IMR-90 (cell line): ENCODE measurements around the gene HOXA3. TPM values are rescaled to one million over a fixed set of nuclear protein-coding genes. Genes with fewer than 3 reads are reported as not detected.

Experiments used
- ATAC-seq: fragments of 200-7000 bp; cut with Tn5 transposase; 2 replicates; pipeline ENCODE4 v1.9.1; 2020; ENCODE audit warnings: low read depth, mild to moderate bottlenecking, moderate library complexity
- BruUV-seq: library from RNA; stranded (reverse); fragments of 400-500 nt; replicated peaks from 2 replicates; lab custom pipeline; 2021; lab: Mats Ljungman, UMichigan
- CTCF ChIA-PET: fragments of 300-600 bp; formaldehyde crosslinking; extraction: SDS; loops from one replicate; lab custom pipeline; 2021; ENCODE audit warnings: antibody characterized with exemption; lab: Yijun Ruan, JAX
- POLR2A ChIA-PET: fragments of 300-600 bp; sonication (Branson Sonifier 250); formaldehyde crosslinking; loops from one replicate; lab custom pipeline; 2022; ENCODE audit warnings: antibody characterized with exemption; ENCODE audit not compliant: unreplicated experiment; lab: Charles Lee
- DNase-seq: peaks from one replicate; pipeline ENCODE4 v3.0.0; 2013
- H2AFZ ChIP-seq: replicated peaks from 2 replicates; pipeline ENCODE3; 2013; ENCODE audit warnings: low read length, mild to moderate bottlenecking; ENCODE audit not compliant: poor library complexity
- H2AK5ac ChIP-seq: 2 replicates; pipeline ENCODE4 v1.6.1; 2013; ENCODE audit warnings: low read depth, low read length, inconsistent platforms
- H2AK9ac ChIP-seq: replicated peaks from 2 replicates; pipeline ENCODE3; 2013; ENCODE audit warnings: mild to moderate bottlenecking, low read depth, low read length, moderate library complexity; ENCODE audit not compliant: poor library complexity
- H2BK120ac ChIP-seq: 2 replicates; pipeline ENCODE4 v1.6.1; 2013; ENCODE audit warnings: low read depth, low read length, inconsistent platforms
- H2BK15ac ChIP-seq: 3 replicates; pipeline ENCODE4 v1.6.1; 2013; ENCODE audit warnings: low read depth, low read length, inconsistent platforms
- H2BK20ac ChIP-seq: 2 replicates; pipeline ENCODE4 v1.6.1; 2013; ENCODE audit warnings: low read depth, mild to moderate bottlenecking, inconsistent platforms, low read length, moderate library complexity
- H2BK5ac ChIP-seq: 2 replicates; pipeline ENCODE4 v1.6.1; 2013; ENCODE audit warnings: mild to moderate bottlenecking, low read depth, low read length, inconsistent platforms; ENCODE audit not compliant: poor library complexity, severe bottlenecking
- H3K14ac ChIP-seq: replicated peaks from 2 replicates; pipeline ENCODE4 v1.6.1; 2013; ENCODE audit warnings: low read depth, low read length, inconsistent platforms
- H3K18ac ChIP-seq: 2 replicates; pipeline ENCODE4 v1.6.1; 2013; ENCODE audit warnings: low read depth, low read length, control low read depth
- H3K23ac ChIP-seq: 2 replicates; pipeline ENCODE4 v1.6.1; 2013; ENCODE audit warnings: low read depth, low read length, inconsistent platforms
- H3K27ac ChIP-seq: 2 replicates; pipeline ENCODE4 v1.5.1; 2013; ENCODE audit warnings: mild to moderate bottlenecking, control low read depth, low read length; ENCODE audit not compliant: insufficient read depth
- H3K27me3 ChIP-seq: 2 replicates; pipeline ENCODE4 v1.6.1; 2013; ENCODE audit warnings: low read length; ENCODE audit not compliant: control insufficient read depth, insufficient read depth
- H3K36me3 ChIP-seq: 2 replicates; pipeline ENCODE4 v1.6.1; 2013; ENCODE audit warnings: low read length, mixed read lengths; ENCODE audit not compliant: control insufficient read depth, insufficient read depth
- H3K4ac ChIP-seq: 2 replicates; pipeline ENCODE4 v1.6.1; 2013; ENCODE audit warnings: low read depth, low read length, inconsistent platforms
- H3K4me1 ChIP-seq: 2 replicates; pipeline ENCODE4 v1.6.1; 2013; ENCODE audit warnings: low read length, mixed read lengths; ENCODE audit not compliant: control insufficient read depth, insufficient read depth
- H3K4me2 ChIP-seq: 2 replicates; pipeline ENCODE4 v1.6.1; 2013; ENCODE audit warnings: low read depth, mild to moderate bottlenecking, control low read depth, low read length, moderate library complexity
- H3K4me3 ChIP-seq: 2 replicates; pipeline ENCODE4 v1.5.1; 2013; ENCODE audit warnings: low read depth, mild to moderate bottlenecking, control low read depth, low read length, moderate library complexity; ENCODE audit not compliant: insufficient read depth
- H3K56ac ChIP-seq: 2 replicates; pipeline ENCODE4 v1.6.1; 2013; ENCODE audit warnings: low read length, inconsistent platforms; ENCODE audit not compliant: insufficient read depth; ENCODE audit errors: extremely low read depth
- H3K79me1 ChIP-seq, 2 experiments: 2 replicates each; pipeline ENCODE4 v1.6.1; 2013; ENCODE audit warnings: low read length in 2 of 2, inconsistent platforms in 1 of 2, low read depth in 1 of 2
- H3K9ac ChIP-seq: 2 replicates; pipeline ENCODE4 v1.6.1; 2013; ENCODE audit warnings: low read depth, low read length, control low read depth
- H3K9me1 ChIP-seq: 2 replicates; pipeline ENCODE4 v1.6.1; 2013; ENCODE audit warnings: low read length, inconsistent platforms; ENCODE audit not compliant: insufficient read depth
- H3K9me3 ChIP-seq: 2 replicates; pipeline ENCODE4 v1.6.1; 2013; ENCODE audit warnings: low read length; ENCODE audit not compliant: control insufficient read depth, insufficient read depth
- H4K20me1 ChIP-seq: 2 replicates; pipeline ENCODE4 v1.6.1; 2013; ENCODE audit warnings: low read length, inconsistent platforms; ENCODE audit not compliant: insufficient read depth
- H4K5ac ChIP-seq: 2 replicates; pipeline ENCODE4 v1.6.1; 2013; ENCODE audit warnings: mild to moderate bottlenecking, low read depth, low read length, control low read depth
- H4K8ac ChIP-seq, 2 experiments: 2 replicates each; pipeline ENCODE4 v1.6.1; 2013; ENCODE audit warnings: low read depth in 2 of 2, low read length in 2 of 2, control low read depth in 1 of 2, inconsistent platforms in 1 of 2
- H4K91ac ChIP-seq: 2 replicates; pipeline ENCODE4 v1.6.1; 2013; ENCODE audit warnings: low read depth, low read length, inconsistent platforms; ENCODE audit not compliant: insufficient read depth
- BHLHE40 ChIP-seq: fragments of 150-350 bp; IDR thresholded peaks from 2 replicates; pipeline ENCODE4 v1.6.1; 2016; ENCODE audit warnings: mild to moderate bottlenecking, low read depth, low read length
- CEBPB ChIP-seq: IDR thresholded peaks from 2 replicates; pipeline ENCODE4 v1.6.1; 2012; ENCODE audit warnings: low read depth, low read length, improper control_type of control experiment
- FOS ChIP-seq: fragments of 150-350 bp; IDR thresholded peaks from 2 replicates; pipeline ENCODE4 v1.6.1; 2016; ENCODE audit warnings: low read depth, low read length
- MAFK ChIP-seq: IDR thresholded peaks from 2 replicates; pipeline ENCODE4 v1.6.1; 2012; ENCODE audit warnings: low read depth, low read length, improper control_type of control experiment
- MAZ ChIP-seq: IDR thresholded peaks from 2 replicates; pipeline ENCODE4 v1.6.1; 2012; ENCODE audit warnings: low read depth, mild to moderate bottlenecking, low read length, improper control_type of control experiment, moderate library complexity, borderline replicate concordance
- MXI1 ChIP-seq: IDR thresholded peaks from 2 replicates; pipeline ENCODE4 v1.6.1; 2012; ENCODE audit warnings: low read depth, mild to moderate bottlenecking, low read length, moderate library complexity, borderline replicate concordance
- NFE2L2 ChIP-seq: fragments of 150-350 bp; IDR thresholded peaks from 2 replicates; pipeline ENCODE4 v1.6.1; 2016; ENCODE audit warnings: low read depth, mild to moderate bottlenecking, low read length
- POLR2A ChIP-seq: IDR thresholded peaks from 2 replicates; pipeline ENCODE4 v1.6.1; 2012; ENCODE audit warnings: mild to moderate bottlenecking, low read depth, low read length
- RAD21 ChIP-seq: IDR thresholded peaks from 2 replicates; pipeline ENCODE4 v1.6.1; 2012; ENCODE audit warnings: low read length, improper control_type of control experiment
- RFX5 ChIP-seq: IDR thresholded peaks from 2 replicates; pipeline ENCODE4 v1.8.0; 2012; ENCODE audit warnings: low read depth, mild to moderate bottlenecking, low read length, moderate library complexity
- SMC3 ChIP-seq: fragments of 150-350 bp; IDR thresholded peaks from 2 replicates; pipeline ENCODE4 v1.6.1; 2016; ENCODE audit warnings: low read depth, mild to moderate bottlenecking, antibody characterized with exemption, low read length, moderate library complexity
- WGBS, 2 experiments: methylation state at CpG; one replicate each; pipeline versions ENCODE4 v1.1.5 to v1.1.7; 2013; ENCODE audit warnings: missing lambda C conversion rate in 2 of 2; ENCODE audit not compliant: insufficient read length in 1 of 2; ENCODE audit errors: extremely low coverage in 2 of 2; 5-methylcytosine and 5-hydroxymethylcytosine counted together
- dilution Hi-C: fragments of 300-500 bp; cut with HindIII; formaldehyde crosslinking; loops from one replicate; pipeline ENCODE4 v1.14.3; 2018; ENCODE audit warnings: low sequenced_read_pairs; ENCODE audit not compliant: unreplicated experiment
- in situ Hi-C: fragments of 300-500 bp; cut with MboI; formaldehyde crosslinking; loops from 3 replicates; pipeline ENCODE4 v1.14.3; 2019; ENCODE audit warnings: low sequenced_read_pairs, inconsistent platforms, mixed read lengths
- intact Hi-C: fragments of 100-400 bp; cut with micrococcal nuclease; formaldehyde crosslinking; loops from 2 replicates; pipeline ENCODE4 v1.10.0; 2022
- polyA plus RNA-seq, 3 experiments: library from polyadenylated mRNA; depleted of rRNA; stranded (reverse); fragments of >200 nt; gene quantifications; 2 replicates each; pipeline ENCODE4 v1.2.3, GENCODE V29; 2012; ENCODE audit warnings: low replicate concordance in 1 of 3
- total RNA-seq: library from RNA; depleted of rRNA; stranded (reverse); fragments of >200 nt; gene quantifications from 2 replicates; pipeline ENCODE4 v1.2.3, GENCODE V29; 2012
- TF ChIP-seq, protein P1 (sequence below): conservative IDR thresholded peaks from 2 replicates; pipeline ENCODE4 v1.5.1; 2012; ENCODE audit warnings: mild to moderate bottlenecking, low read depth, low read length, improper control_type of control experiment
- TF ChIP-seq, protein P2 (sequence below): fragments of 150-350 bp; IDR thresholded peaks from 2 replicates; pipeline ENCODE4 v1.6.1; 2017; ENCODE audit warnings: mild to moderate bottlenecking, antibody characterized with exemption, low read length, low read depth

HOXA3 gene
- total and polyA plus RNA-seq, 2 of the 4 experiments (the other 2 are of a cell fraction): 0.90 to 5.4 TPM

DNA sequence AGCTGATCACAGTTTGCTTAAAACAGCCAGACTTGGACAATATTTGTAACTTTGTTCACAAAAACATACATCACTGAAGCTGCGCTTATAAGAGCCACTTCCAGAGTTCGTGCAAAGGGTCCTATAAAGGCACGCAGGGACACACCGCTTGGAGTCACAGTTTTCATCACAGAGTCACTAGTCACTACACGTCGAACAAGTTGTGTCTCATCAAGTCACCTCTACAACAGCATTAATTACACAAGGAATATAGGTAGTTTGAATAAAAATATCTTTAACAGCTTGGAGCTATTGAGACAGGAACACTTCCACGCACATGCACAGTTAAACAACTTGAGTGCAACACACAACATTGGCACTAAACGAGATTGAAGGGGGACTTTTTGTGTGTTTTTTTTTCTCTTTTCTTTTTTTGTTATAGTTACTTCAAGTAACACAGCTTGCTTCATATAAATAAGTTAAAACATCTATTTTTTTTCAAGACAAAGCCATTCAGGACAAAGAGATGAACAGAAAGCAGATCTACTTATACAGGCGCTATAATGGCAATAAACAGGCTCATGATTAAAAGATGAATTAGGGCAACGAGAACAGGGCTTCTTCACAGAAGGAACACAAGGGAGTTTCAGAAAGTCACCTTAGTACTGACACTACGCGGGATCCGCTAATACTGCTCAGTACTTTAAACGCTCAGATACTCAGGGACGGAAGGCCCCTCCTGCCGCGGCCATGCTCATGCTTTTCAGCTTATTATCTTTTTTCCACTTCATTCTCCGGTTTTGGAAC lies 11.1 kb downstream of the HOXA3 start:
- Histone ChIP-seq H3K18ac (peak overlapping the region; percentile 90), H3K9me3 (no peaks in the 10 kb centered on the region), H4K91ac (peak overlapping the region; percentile 85), H3K4me2 (peak overlapping the region; percentile 94), H3K9ac (peak overlapping the region; percentile 89), H3K36me3 (peaks cover 9% of the 10 kb centered on the region), H2BK120ac (peak overlapping the region; percentile 81), H2BK20ac (peak overlapping the region; percentile 9; the same call in 1 of the 2 replicates), H4K8ac (peak overlapping the region; percentile 87), H3K27me3 (no peaks in the 10 kb centered on the region), H4K20me1 (no peaks in the 10 kb centered on the region), H3K23ac (peak overlapping the region; percentile 99), H3K4me3 (peak overlapping the region; percentile 93), H2AK9ac (peak overlapping the region; percentile 82), H2AK5ac (peak overlapping the region; percentile 62; the same call in 1 of the 2 replicates), H3K4ac (peak overlapping the region; percentile 80), H3K4me1 (peaks cover 13% of the 10 kb centered on the region), H3K14ac (peak overlapping the region; percentile 95), H2BK15ac (peak overlapping the region; percentile 12; the same call in 2 of the 3 replicates), H4K5ac (peak overlapping the region; percentile 94), H3K27ac (peak overlapping the region; percentile 93), H2AFZ (peak overlapping the region; percentile 90), H2BK5ac (peak overlapping the region; percentile 89), H3K56ac (peak overlapping the region; percentile 92), H3K79me1 (peaks cover 4 to 36% of the 10 kb centered on the region in 2 experiments; a peak in 3 of 4 replicates), H3K9me1 (no peaks in the 10 kb centered on the region)
- ChIA-PET CTCF (interaction anchor here (0.6 to 2.0 kb wide), 11 partner anchors 9 to 772 kb away, joined by 3 to 9 read pairs (median 4); partner anchors contain the start of gene HOXA4), POLR2A (interaction anchor here (0.6 to 0.9 kb wide), 5 partner anchors 10 to 356 kb away, joined by 3 to 11 read pairs (median 5); no protein-coding TSS in a partner anchor)
- BruUV-seq: no TSS peak
- in situ Hi-C loops: loop anchor here (5.0 to 10.0 kb wide), 3 partner anchors 39 to 947 kb away; partner anchors contain the start of gene HOXA2
- ATAC-seq (no peak), DNase-seq (no peak)
- intact Hi-C loops: loop anchor here (5.0 kb wide), 1 partner anchor 1249 kb away; no protein-coding TSS in a partner anchor
- WGBS, 2 experiments: 0% methylated on average over 3 of the region's 18 CpGs; no CpG with 5 or more reads in 1 of the 2 experiments
- dilution Hi-C loops: no loop called here
- TF ChIP-seq RAD21 (no peak), SMC3 (no peak), MXI1 (no peak), MAFK (no peak), BHLHE40 (no peak), FOS (no peak), POLR2A (no peak; the same call in 1 of the 2 replicates), MAZ (no peak), RFX5 (no peak), NFE2L2 (no peak), CEBPB (no peak)
- TF ChIP-seq, protein P1, sequence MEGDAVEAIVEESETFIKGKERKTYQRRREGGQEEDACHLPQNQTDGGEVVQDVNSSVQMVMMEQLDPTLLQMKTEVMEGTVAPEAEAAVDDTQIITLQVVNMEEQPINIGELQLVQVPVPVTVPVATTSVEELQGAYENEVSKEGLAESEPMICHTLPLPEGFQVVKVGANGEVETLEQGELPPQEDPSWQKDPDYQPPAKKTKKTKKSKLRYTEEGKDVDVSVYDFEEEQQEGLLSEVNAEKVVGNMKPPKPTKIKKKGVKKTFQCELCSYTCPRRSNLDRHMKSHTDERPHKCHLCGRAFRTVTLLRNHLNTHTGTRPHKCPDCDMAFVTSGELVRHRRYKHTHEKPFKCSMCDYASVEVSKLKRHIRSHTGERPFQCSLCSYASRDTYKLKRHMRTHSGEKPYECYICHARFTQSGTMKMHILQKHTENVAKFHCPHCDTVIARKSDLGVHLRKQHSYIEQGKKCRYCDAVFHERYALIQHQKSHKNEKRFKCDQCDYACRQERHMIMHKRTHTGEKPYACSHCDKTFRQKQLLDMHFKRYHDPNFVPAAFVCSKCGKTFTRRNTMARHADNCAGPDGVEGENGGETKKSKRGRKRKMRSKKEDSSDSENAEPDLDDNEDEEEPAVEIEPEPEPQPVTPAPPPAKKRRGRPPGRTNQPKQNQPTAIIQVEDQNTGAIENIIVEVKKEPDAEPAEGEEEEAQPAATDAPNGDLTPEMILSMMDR: no peak
- TF ChIP-seq, protein P2, sequence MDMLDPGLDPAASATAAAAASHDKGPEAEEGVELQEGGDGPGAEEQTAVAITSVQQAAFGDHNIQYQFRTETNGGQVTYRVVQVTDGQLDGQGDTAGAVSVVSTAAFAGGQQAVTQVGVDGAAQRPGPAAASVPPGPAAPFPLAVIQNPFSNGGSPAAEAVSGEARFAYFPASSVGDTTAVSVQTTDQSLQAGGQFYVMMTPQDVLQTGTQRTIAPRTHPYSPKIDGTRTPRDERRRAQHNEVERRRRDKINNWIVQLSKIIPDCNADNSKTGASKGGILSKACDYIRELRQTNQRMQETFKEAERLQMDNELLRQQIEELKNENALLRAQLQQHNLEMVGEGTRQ: no peak
